ENCODE measurements around the gene IREB2. TPM values are rescaled to one million over a fixed set of nuclear protein-coding genes. Genes with fewer than 3 reads are reported as not detected.

IREB2 gene
- total RNA-seq, 1 experiment from 2014 or later: 89.5 TPM

DNA sequence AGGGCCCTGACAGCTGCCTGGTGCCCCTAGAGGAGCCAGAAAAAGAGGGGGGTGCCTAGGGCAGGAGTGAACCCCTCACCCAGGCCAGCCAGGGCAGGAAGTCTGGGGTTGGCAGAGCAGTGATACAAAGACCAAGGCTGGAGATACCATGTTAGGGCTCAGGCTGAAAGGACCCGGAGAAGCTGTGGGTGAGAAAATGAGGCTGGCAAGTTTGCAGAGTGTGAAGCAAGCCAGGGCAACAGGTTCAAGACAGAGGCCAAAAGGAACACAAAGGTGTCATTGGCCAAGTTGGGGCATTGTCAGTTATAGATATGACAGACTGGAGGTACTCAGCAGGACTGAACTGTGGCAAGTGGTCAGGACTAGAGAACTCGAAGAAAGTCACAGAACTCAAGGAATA, 40.6 kb upstream of the IREB2 start:
- peaks cover 62% of the 10 kb centered on the region for H3K4me1 Mint-ChIP-seq
- TF ChIP-seq ZNF416 (CRISPR knock-in tag; IDR thresholded peaks at IDR 0.05) (no peak), ZNF671 (CRISPR knock-in tag; IDR thresholded peaks at IDR 0.05) (no peak), TCF7 (CRISPR knock-in tag; IDR thresholded peaks at IDR 0.05; ENCODE audit: low read depth) (no peak), GABPB1 (CRISPR knock-in tag; IDR thresholded peaks at IDR 0.05) (no peak), ZNF423 (CRISPR knock-in tag; IDR thresholded peaks at IDR 0.05) (no peak), ZNF219 (CRISPR knock-in tag; IDR thresholded peaks at IDR 0.05; ENCODE audit: borderline replicate concordance) (no peak), NR2C2 (CRISPR knock-in tag; IDR thresholded peaks at IDR 0.05) (no peak), ZNF263 (CRISPR knock-in tag; IDR thresholded peaks at IDR 0.05; ENCODE audit: low read depth) (no peak)
- TF ChIP-seq, protein P1, sequence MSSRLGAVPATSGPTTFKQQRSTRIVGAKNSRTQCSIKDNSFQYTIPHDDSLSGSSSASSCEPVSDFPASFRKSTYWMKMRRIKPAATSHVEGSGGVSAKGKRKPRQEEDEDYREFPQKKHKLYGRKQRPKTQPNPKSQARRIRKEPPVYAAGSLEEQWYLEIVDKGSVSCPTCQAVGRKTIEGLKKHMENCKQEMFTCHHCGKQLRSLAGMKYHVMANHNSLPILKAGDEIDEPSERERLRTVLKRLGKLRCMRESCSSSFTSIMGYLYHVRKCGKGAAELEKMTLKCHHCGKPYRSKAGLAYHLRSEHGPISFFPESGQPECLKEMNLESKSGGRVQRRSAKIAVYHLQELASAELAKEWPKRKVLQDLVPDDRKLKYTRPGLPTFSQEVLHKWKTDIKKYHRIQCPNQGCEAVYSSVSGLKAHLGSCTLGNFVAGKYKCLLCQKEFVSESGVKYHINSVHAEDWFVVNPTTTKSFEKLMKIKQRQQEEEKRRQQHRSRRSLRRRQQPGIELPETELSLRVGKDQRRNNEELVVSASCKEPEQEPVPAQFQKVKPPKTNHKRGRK (CRISPR knock-in tag; IDR thresholded peaks at IDR 0.05; ENCODE audit: borderline replicate concordance): no peak
- TF ChIP-seq, protein P2, sequence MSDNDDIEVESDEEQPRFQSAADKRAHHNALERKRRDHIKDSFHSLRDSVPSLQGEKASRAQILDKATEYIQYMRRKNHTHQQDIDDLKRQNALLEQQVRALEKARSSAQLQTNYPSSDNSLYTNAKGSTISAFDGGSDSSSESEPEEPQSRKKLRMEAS (CRISPR knock-in tag; IDR thresholded peaks at IDR 0.05): no peak
- TF ChIP-seq, protein P3, sequence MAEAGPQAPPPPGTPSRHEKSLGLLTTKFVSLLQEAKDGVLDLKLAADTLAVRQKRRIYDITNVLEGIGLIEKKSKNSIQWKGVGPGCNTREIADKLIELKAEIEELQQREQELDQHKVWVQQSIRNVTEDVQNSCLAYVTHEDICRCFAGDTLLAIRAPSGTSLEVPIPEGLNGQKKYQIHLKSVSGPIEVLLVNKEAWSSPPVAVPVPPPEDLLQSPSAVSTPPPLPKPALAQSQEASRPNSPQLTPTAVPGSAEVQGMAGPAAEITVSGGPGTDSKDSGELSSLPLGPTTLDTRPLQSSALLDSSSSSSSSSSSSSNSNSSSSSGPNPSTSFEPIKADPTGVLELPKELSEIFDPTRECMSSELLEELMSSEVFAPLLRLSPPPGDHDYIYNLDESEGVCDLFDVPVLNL (CRISPR knock-in tag; IDR thresholded peaks at IDR 0.05; ENCODE audit: borderline replicate concordance, low read depth): no peak
- POLR2A ChIA-PET: no interaction called here
- H3K9me3 Mint-ChIP-seq: no peaks in the 10 kb centered on the region
- no peak overlapping the region for H3K4me3 Mint-ChIP-seq
- DNase-seq (ENCODE audit: low spot score): no peak
- ATAC-seq: no peak
- CTCF ChIA-PET: interaction anchor here (0.5 to 5.0 kb wide), 17 partner anchors 8 to 85 kb away, joined by 3 to 30 read pairs (median 7); partner anchors contain the start of gene CRABP1
- H3K27me3 Mint-ChIP-seq (ENCODE audit: low read depth): no peaks in the 10 kb centered on the region; the same call in 1 of the 2 replicates
- no peaks in the 10 kb centered on the region for H3K36me3 Mint-ChIP-seq
- no peak overlapping the region for H3K27ac Mint-ChIP-seq

GRCh38 chr15:78398076-78398825, 39.8 kb upstream of the IREB2 start:
- Mint-ChIP-seq H3K27me3 (ENCODE audit: low read depth) (no peaks in the 10 kb centered on the region; the same call in 1 of the 2 replicates), H3K9me3 (no peaks in the 10 kb centered on the region), H3K27ac (no peak overlapping the region), H3K4me3 (no peak overlapping the region), H3K36me3 (no peaks in the 10 kb centered on the region), H3K4me1 (peaks cover 53% of the 10 kb centered on the region)
- no peak for ATAC-seq
- CTCF ChIA-PET: interaction anchor here (0.9 to 5.0 kb wide), 6 partner anchors 10 to 87 kb away, joined by 3 to 30 read pairs (median 16); no protein-coding TSS in a partner anchor
- DNase-seq (ENCODE audit: low spot score): no peak
- TF ChIP-seq ZNF317 (CRISPR knock-in tag; IDR thresholded peaks at IDR 0.05; ENCODE audit: borderline replicate concordance, low read depth) (no peak), EMX1 (CRISPR knock-in tag; IDR thresholded peaks at IDR 0.05) (no peak), SMAD4 (CRISPR knock-in tag; IDR thresholded peaks at IDR 0.05) (no peak), NR2C2 (CRISPR knock-in tag; IDR thresholded peaks at IDR 0.05) (no peak)
- TF ChIP-seq, protein P4, sequence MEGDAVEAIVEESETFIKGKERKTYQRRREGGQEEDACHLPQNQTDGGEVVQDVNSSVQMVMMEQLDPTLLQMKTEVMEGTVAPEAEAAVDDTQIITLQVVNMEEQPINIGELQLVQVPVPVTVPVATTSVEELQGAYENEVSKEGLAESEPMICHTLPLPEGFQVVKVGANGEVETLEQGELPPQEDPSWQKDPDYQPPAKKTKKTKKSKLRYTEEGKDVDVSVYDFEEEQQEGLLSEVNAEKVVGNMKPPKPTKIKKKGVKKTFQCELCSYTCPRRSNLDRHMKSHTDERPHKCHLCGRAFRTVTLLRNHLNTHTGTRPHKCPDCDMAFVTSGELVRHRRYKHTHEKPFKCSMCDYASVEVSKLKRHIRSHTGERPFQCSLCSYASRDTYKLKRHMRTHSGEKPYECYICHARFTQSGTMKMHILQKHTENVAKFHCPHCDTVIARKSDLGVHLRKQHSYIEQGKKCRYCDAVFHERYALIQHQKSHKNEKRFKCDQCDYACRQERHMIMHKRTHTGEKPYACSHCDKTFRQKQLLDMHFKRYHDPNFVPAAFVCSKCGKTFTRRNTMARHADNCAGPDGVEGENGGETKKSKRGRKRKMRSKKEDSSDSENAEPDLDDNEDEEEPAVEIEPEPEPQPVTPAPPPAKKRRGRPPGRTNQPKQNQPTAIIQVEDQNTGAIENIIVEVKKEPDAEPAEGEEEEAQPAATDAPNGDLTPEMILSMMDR (IDR thresholded peaks at IDR 0.05): no peak
- POLR2A ChIA-PET: no interaction called here

DNA sequence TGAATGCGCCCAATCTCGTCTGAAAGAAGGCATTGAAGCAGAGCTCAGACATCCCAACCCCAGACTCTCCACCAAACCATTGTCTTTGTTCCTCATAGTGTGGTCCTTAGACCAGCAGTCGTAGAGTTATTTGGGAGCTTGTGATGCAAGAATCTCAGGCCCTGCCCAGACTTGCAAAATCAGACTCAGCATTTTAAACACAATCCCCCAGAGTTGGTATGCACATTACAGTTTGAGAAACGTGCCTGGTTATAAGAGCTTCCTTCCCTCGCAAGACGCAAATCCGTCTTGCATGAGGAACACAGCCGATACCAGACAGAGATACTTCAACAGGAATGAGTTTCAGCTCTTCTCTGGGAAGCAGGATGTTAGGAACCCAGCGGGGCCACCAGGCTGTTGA, 38.9 kb upstream of the IREB2 start:
- H3K9me3 Mint-ChIP-seq: no peaks in the 10 kb centered on the region
- H3K27ac Mint-ChIP-seq: no peak overlapping the region
- POLR2A ChIA-PET: no interaction called here
- ATAC-seq (no peak), DNase-seq (ENCODE audit: low spot score) (no peak)
- CTCF ChIA-PET: interaction anchor here (0.8 to 5.0 kb wide), 6 partner anchors 12 to 88 kb away, joined by 3 to 30 read pairs (median 5); no protein-coding TSS in a partner anchor
- H3K4me3 Mint-ChIP-seq: no peak overlapping the region
- no peaks in the 10 kb centered on the region; the same call in 1 of the 2 replicates for H3K27me3 Mint-ChIP-seq (ENCODE audit: low read depth)
- peaks cover 45% of the 10 kb centered on the region for H3K4me1 Mint-ChIP-seq
- H3K36me3 Mint-ChIP-seq: no peaks in the 10 kb centered on the region
- TF ChIP-seq, protein P1 (CRISPR knock-in tag; IDR thresholded peaks at IDR 0.05; ENCODE audit: borderline replicate concordance): no peak
- no peak for TF ChIP-seq NFYB (CRISPR knock-in tag; conservative IDR thresholded peaks at IDR 0.05; ENCODE audit: low read depth)
- no peak for TF ChIP-seq ZBTB21 (CRISPR knock-in tag; IDR thresholded peaks at IDR 0.05; ENCODE audit: borderline replicate concordance)
- TF ChIP-seq FOXJ3 (CRISPR knock-in tag; IDR thresholded peaks at IDR 0.05; ENCODE audit: borderline replicate concordance): no peak
- no peak for TF ChIP-seq ETV6 (CRISPR knock-in tag; IDR thresholded peaks at IDR 0.05)
- TF ChIP-seq, protein P5, sequence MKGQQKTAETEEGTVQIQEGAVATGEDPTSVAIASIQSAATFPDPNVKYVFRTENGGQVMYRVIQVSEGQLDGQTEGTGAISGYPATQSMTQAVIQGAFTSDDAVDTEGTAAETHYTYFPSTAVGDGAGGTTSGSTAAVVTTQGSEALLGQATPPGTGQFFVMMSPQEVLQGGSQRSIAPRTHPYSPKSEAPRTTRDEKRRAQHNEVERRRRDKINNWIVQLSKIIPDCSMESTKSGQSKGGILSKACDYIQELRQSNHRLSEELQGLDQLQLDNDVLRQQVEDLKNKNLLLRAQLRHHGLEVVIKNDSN (CRISPR knock-in tag; IDR thresholded peaks at IDR 0.05): no peak
- no peak for TF ChIP-seq AR (CRISPR knock-in tag; IDR thresholded peaks at IDR 0.05)
- no peak for TF ChIP-seq GABPB1 (CRISPR knock-in tag; IDR thresholded peaks at IDR 0.05)

All from WTC11 (cell line).